ENCODE data around the gene GPR31.

GRCh38 chr6:167146135-167146534 is 11.6 kb downstream of the GPR31 start:
- TF ChIP-seq, protein P1, sequence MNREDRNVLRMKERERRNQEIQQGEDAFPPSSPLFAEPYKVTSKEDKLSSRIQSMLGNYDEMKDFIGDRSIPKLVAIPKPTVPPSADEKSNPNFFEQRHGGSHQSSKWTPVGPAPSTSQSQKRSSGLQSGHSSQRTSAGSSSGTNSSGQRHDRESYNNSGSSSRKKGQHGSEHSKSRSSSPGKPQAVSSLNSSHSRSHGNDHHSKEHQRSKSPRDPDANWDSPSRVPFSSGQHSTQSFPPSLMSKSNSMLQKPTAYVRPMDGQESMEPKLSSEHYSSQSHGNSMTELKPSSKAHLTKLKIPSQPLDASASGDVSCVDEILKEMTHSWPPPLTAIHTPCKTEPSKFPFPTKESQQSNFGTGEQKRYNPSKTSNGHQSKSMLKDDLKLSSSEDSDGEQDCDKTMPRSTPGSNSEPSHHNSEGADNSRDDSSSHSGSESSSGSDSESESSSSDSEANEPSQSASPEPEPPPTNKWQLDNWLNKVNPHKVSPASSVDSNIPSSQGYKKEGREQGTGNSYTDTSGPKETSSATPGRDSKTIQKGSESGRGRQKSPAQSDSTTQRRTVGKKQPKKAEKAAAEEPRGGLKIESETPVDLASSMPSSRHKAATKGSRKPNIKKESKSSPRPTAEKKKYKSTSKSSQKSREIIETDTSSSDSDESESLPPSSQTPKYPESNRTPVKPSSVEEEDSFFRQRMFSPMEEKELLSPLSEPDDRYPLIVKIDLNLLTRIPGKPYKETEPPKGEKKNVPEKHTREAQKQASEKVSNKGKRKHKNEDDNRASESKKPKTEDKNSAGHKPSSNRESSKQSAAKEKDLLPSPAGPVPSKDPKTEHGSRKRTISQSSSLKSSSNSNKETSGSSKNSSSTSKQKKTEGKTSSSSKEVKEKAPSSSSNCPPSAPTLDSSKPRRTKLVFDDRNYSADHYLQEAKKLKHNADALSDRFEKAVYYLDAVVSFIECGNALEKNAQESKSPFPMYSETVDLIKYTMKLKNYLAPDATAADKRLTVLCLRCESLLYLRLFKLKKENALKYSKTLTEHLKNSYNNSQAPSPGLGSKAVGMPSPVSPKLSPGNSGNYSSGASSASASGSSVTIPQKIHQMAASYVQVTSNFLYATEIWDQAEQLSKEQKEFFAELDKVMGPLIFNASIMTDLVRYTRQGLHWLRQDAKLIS (CRISPR knock-in tag; IDR thresholded peaks at IDR 0.05; ENCODE audit: borderline replicate concordance), result no peak
- TF ChIP-seq MLX (CRISPR knock-in tag; IDR thresholded peaks at IDR 0.05) (no peak), CTCF (IDR thresholded peaks at IDR 0.05) (no peak), STAT6 (CRISPR knock-in tag; conservative IDR thresholded peaks at IDR 0.05; ENCODE audit: low read depth) (no peak), MAX (CRISPR knock-in tag; IDR thresholded peaks at IDR 0.05) (no peak), E2F5 (CRISPR knock-in tag; IDR thresholded peaks at IDR 0.05) (no peak), ELF4 (CRISPR knock-in tag; IDR thresholded peaks at IDR 0.05; ENCODE audit: low read depth) (no peak), SP1 (CRISPR knock-in tag; conservative IDR thresholded peaks at IDR 0.05) (no peak)
- TF ChIP-seq, protein P2, sequence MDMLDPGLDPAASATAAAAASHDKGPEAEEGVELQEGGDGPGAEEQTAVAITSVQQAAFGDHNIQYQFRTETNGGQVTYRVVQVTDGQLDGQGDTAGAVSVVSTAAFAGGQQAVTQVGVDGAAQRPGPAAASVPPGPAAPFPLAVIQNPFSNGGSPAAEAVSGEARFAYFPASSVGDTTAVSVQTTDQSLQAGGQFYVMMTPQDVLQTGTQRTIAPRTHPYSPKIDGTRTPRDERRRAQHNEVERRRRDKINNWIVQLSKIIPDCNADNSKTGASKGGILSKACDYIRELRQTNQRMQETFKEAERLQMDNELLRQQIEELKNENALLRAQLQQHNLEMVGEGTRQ (CRISPR knock-in tag; IDR thresholded peaks at IDR 0.05), result no peak
